Jurkat, Clone E6-1 (cell line): ENCODE results near the gene PCED1B.
"Not testable (repeated sequence)": the region's sequence is repeated elsewhere in the genome, so short reads cannot be mapped to it uniquely, and the experiment has no call there.

Experiments
- DNase-seq: peaks from one replicate; pipeline ENCODE4 v3.0.0-alpha.2; 2011; ENCODE audit warnings: low read depth, low spot score
- H3K4me3 ChIP-seq: 2 replicates; pipeline ENCODE4 v1.5.1; 2011; ENCODE audit warnings: mild to moderate bottlenecking, low read length, control low read depth, moderate library complexity

Gene PCED1B

GRCh38 chr12:47152095-47152494 is 72.7 kb downstream of the PCED1B start:
- H3K4me3 ChIP-seq: no peak overlapping the region
- DNase-seq: no peak

DNA sequence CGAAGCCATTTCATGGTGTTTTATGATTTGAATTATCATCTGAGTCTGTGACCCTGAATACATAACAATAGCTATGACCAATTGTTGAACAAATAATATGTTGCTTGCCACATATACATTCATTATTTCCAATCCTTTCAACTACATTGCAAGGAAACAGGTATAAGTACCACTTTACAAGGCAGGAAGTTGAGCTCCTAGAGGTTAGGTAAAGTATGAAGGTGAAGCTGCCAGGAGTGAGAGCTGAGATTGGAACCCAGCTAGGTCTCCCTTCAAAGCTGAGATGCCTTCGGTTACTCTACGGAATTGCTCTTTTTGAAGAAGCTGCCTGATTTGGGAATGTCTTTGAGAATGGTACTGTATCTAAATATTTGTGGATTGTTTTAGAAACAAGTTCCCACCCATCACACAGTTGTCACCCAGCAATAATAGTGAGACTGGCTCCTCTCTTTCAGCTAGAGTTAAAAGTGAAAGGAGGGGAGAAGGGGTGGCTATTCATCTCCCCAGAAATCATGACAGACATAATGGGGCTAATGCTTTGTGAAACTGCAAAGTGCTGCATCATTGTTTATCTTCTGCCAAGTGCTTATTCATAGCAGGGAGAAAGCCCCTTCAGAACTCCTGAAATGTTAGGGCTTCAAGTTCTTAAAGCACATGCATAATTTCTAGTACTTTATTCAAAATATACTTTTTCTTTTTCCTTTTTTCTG is 76.2 kb downstream of the PCED1B start:
- DNase-seq: no peak
- H3K4me3 ChIP-seq: no peak overlapping the region

DNA sequence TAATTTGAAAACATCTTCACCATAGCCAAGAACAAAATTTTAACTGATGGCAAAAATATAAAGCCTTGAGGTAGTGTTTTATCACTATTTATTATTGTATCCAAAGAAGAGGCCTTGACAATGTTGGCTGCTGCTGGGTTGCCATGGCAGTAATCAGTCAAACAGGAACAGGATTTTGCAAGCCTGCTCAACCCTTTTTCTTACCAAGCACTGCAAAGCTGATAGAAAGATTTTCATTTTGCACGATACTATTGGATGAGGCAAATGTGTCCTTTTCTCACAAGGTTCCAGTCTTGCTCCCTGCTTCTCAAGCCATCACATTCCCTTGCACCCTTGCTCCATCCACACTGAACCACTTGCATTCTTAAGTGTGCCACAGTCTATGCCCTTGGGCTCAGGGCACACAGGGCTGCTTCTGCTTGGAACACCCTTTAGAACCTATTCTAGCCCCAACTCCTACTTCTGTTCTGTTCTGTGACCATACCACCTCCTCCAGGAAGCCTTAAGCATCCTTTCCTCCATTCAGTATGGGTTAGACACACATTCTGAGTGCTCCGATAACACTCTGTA is 76.8 kb downstream of the PCED1B start:
- DNase-seq: no peak
- H3K4me3 ChIP-seq: no peak overlapping the region

GRCh38 chr12:47158792-47159191 is 79.4 kb downstream of the PCED1B start:
- DNase-seq: no peak
- no peak overlapping the region for H3K4me3 ChIP-seq

DNA sequence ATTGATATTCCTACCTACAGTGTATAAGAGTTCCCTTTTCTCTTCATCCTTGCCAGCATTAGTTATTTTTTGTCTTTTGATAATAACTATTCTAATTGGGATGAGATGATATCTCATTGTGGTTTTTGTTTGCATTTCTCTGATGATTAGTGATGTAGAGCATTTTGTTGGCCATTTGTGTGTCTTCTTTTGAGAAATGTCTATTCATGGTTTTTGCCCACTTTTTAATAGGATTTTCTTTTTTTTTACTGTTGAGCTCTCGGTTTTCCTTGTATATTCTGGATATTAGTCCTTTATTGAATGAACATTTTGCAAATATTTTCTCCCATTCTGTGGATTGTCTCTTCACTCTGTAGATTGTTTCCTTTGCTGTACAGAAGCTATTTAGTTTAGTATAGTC is 79.9 kb downstream of the PCED1B start:
- H3K4me3 ChIP-seq: no peak overlapping the region

DNA sequence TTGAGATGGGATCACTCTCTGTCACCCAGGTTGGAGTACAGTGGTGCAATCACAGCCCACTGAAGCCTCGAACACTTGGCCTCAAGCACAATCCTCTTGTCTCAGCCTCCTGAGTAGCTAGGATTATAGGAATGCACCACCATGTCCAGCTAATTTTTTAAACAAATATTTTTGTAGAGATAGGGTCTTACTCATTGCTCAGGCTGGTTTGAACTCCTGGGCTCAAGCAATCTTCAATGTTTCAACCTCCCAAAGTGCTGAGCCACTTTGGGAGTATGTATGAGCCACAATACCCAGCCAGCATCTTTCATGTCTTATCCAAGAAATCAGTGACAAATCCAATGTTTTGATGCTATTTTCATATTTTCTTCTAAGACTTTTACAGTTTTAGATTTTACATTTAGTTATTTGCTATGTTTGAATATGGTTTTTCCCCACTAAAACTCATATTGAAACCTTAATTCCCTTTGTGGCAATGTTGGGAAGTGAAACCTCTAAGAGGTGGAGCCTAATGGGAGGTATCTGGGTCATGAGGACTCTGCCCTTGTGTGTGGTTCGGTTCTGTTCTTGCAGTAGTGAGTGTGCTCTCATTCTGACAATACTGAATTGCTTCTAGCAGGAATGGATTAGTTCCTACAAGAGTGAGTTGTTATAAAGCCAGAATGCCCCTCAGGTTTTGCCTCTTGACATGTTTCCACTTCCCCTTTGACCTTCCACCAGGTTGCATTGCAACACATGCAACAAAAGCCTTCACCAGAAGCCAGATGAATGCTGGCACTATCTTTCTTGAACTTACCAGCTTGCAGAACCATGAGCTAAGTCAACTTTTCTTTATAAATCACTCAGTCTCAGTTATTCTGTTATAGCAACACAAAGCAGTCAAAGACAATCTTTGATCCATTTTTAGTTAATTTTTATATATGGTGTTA is 81.2 kb downstream of the PCED1B start:
- H3K4me3 ChIP-seq: no peak overlapping the region
- no peak for DNase-seq

More for the DNA sequence above, 79.9 kb downstream of the PCED1B start:
- DNase-seq: no peak

DNA sequence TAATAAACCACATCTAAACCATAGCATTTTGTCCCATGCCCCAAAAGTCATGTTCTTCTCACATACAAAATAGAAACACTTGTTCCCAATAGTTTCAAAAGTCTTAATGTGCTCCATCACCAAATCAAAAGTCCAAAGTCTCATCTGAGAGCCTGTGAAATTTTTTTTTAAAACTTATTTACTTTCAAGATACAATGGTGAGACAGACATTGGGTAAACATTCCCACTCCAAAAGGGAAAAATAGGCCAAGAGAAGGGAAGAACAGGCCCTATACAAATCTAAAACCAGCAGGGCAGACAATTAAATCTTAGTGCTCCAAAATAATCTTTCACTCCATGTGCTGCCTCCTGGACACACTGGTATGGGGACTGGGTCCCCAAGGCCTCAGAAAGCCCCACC is 84.7 kb downstream of the PCED1B start:
- H3K4me3 ChIP-seq: no peak overlapping the region
- DNase-seq: no peak

- no peak for DNase-seq
- H3K4me3 ChIP-seq: no peak overlapping the region
Observed at GRCh38 chr12:47164724-47165439, 85.5 kb downstream of the PCED1B start.

GRCh38 chr12:47165934-47166333 is 86.5 kb downstream of the PCED1B start:
- no peak overlapping the region for H3K4me3 ChIP-seq
- DNase-seq: no peak

GRCh38 chr12:47166365-47166764 is 86.9 kb downstream of the PCED1B start:
- DNase-seq: no peak
- no peak overlapping the region for H3K4me3 ChIP-seq

DNA sequence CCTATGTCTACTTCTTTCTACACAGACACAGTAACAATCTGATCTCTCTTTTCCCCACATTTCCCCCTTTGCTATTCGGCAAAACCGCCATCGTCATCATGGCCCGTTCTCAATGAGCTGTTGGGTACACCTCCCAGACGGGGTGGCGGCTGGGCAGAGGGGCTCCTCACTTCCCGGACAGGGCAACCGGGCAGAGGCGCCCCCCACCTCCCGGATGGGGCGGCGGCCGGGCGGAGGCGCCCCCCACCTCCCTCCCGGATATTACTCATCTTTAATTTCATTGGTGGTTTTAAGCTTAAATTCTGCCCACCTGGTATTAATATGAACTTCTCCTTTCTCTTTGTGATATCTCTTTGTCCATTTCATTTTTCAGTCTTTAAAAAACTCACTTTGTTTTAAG is 90.9 kb downstream of the PCED1B start:
- H3K4me3 ChIP-seq: not testable (repeated sequence)

DNA sequence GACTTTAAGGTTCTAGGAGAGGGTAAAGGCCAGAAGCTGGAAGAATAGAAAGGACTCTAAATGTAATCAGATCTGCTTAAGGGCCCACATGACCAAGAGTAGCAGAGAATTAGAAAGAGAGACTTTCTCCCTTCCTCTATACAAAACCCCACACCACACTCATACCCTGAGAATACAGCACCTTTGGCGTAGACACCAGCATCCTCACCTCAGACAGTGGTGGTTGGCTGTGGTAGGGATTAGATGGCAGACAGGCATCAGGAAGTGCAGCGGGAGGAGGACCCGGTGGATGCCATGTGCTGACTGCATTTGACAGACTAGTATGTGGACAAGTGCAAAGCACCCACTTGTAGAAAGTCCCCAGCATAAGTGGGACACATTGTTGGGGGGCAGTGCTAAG is 98.6 kb downstream of the PCED1B start:
- DNase-seq: no peak
- H3K4me3 ChIP-seq: no peak overlapping the region

More for the DNA sequence above, 90.9 kb downstream of the PCED1B start:
- DNase-seq: not testable (repeated sequence)

DNA sequence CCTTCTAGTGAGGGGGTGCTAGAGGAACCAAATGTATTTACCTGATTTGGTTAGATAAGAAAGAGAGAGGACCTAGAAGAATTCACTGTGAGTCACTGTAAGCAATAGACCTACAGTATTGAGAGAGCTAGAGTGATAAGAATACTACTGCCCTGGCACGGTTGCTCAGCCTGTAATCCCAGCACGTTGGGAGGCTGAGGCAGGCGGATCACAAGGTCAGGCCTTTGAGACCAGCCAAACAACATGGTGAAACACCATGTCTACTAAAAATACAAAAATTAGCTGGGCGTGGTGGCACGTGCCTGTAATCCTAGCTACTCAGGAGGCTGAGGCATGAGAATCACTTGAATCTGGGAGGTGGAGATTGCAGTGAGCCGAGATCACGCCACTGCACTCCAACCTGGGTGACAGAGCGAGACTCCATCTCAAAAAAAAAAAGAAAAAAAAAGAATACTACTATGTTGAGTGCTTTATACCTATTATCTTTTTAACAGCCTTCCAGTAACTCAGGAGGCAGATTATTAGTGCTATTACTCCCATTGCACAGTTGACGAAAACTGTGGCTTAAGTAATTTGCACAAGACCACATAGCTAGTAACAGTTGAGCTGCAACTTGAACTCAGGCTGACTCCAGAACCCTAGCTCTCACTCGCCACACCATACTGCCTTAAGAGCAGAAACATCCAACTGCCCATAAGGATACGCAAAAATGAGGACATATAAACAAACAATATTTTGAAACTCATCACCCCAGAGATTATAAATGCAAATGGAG is 102.9 kb downstream of the PCED1B start:
- H3K4me3 ChIP-seq, DNase-seq: not testable (repeated sequence)

GRCh38 chr12:47184229-47184628 is 104.8 kb downstream of the PCED1B start:
- H3K4me3 ChIP-seq: no peak overlapping the region
- no peak for DNase-seq

- no peak for DNase-seq
- no peak overlapping the region for H3K4me3 ChIP-seq
Observed at GRCh38 chr12:47184813-47185212, 105.4 kb downstream of the PCED1B start.

GRCh38 chr12:47186246-47186645 is 106.8 kb downstream of the PCED1B start:
- no peak overlapping the region for H3K4me3 ChIP-seq
- DNase-seq: no peak

DNA sequence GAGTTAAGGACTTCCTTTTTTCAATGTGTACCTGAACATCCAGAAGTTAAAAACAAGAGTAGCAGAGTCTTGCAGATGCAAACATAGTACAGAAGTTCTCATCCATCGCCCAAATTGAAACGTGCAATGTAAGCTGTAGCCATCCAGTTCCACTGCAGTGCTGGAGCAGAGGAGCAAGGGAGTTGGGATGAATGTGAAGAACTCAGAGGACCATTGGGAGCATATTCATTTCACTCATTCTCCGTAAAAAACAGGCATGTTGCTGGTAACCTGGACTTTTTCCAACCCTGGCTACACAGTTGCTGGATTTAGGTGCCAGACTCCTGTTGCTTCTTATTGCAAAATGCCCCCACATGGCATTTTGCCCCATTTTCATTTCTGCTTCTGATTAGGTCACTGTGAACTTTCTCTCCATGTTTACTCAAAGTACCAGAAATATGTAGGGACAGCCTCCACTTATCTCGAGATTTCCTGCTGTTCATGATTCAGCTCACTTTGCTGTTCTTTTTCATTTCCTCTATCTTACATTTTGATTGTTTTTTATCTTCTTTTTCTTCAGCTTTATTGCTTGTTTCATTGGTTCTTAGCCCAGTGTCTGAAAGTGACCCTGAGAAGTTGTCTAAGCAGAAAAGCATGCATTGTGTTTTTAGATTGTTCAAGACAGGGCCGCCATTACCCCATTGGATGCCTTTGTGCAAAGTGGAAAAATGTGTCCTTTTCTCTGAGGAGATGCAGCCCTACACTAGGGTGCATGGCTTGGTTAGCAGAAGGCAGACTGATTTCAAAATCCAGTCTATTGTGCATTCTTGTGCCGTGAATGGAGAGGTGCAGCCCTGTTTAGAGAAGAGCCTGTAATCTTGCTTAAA is 109.4 kb downstream of the PCED1B start:
- DNase-seq: no peak

GRCh38 chr12:47189728-47190127 is 110.3 kb downstream of the PCED1B start:
- H3K4me3 ChIP-seq: no peak overlapping the region
- DNase-seq: no peak

More for the DNA sequence above, 109.4 kb downstream of the PCED1B start:
- H3K4me3 ChIP-seq: no peak overlapping the region
